Progenitor cell of endocrine pancreas (in vitro differentiated cells): ENCODE results near the gene FBXL13. TPM values are rescaled to one million over a fixed set of nuclear protein-coding genes. Genes with fewer than 3 reads are reported as not detected.

Experiments used
- DNase-seq: peaks from one replicate; pipeline ENCODE4 v3.0.0; 2021; ENCODE audit warnings: low spot score; ENCODE audit not compliant: unreplicated experiment
- H3K27ac Mint-ChIP-seq: 2 replicates; pipeline ENCODE4 v1.8.0; 2021; ENCODE audit warnings: mild to moderate bottlenecking, moderate library complexity, mixed read lengths
- H3K27me3 Mint-ChIP-seq: 2 replicates; pipeline ENCODE4 v1.8.0; 2021; ENCODE audit warnings: mixed read lengths
- H3K36me3 Mint-ChIP-seq: 2 replicates; pipeline ENCODE4 v1.8.0; 2022; ENCODE audit warnings: mixed read lengths; ENCODE audit not compliant: insufficient read depth
- H3K4me1 Mint-ChIP-seq: 2 replicates; pipeline ENCODE4 v1.8.0; 2021; ENCODE audit warnings: low read depth, mixed read lengths
- H3K4me3 Mint-ChIP-seq: 2 replicates; pipeline ENCODE4 v1.8.0; 2021; ENCODE audit warnings: low read depth, mild to moderate bottlenecking, moderate library complexity, mixed read lengths
- H3K9me3 Mint-ChIP-seq: 2 replicates; pipeline ENCODE4 v1.8.0; 2021; ENCODE audit warnings: low read depth, mixed read lengths
- CTCF ChIP-seq: fragments of 200-600 bp; sonication (generic); IDR thresholded peaks from one replicate; pipeline ENCODE4 v1.5.0; 2021; ENCODE audit warnings: antibody characterized with exemption, mild to moderate bottlenecking; ENCODE audit not compliant: unreplicated experiment
- total RNA-seq: library from RNA; stranded (reverse); gene quantifications from 2 replicates; pipeline ENCODE4 v1.2.1, GENCODE V29; 2021

FBXL13 gene
- total RNA-seq, 1 donor from 2014 or later: 9.1 TPM

- H3K36me3 Mint-ChIP-seq: peaks cover 18% of the 10 kb centered on the region
- H3K27me3 Mint-ChIP-seq: no peaks in the 10 kb centered on the region
- no peak for DNase-seq
- peaks cover 2% of the 10 kb centered on the region for H3K4me1 Mint-ChIP-seq
- TF ChIP-seq CTCF: no peak
- H3K4me3 Mint-ChIP-seq: no peak overlapping the region
- H3K27ac Mint-ChIP-seq: no peak overlapping the region
- no peaks in the 10 kb centered on the region for H3K9me3 Mint-ChIP-seq
These were observed 241.9 kb downstream of the FBXL13 start for GRCh38 chr7:102832674-102833073.

- DNase-seq: no peak
- Mint-ChIP-seq H3K27ac (no peak overlapping the region), H3K4me3 (no peak overlapping the region), H3K27me3 (no peaks in the 10 kb centered on the region), H3K36me3 (peaks cover 23% of the 10 kb centered on the region), H3K9me3 (no peaks in the 10 kb centered on the region), H3K4me1 (peaks cover 2% of the 10 kb centered on the region)
- no peak for TF ChIP-seq CTCF
These were observed 244.4 kb downstream of the FBXL13 start for GRCh38 chr7:102830197-102830596.

GRCh38 chr7:102829075-102829474 is 245.5 kb downstream of the FBXL13 start:
- no peaks in the 10 kb centered on the region for H3K9me3 Mint-ChIP-seq
- H3K36me3 Mint-ChIP-seq: peaks cover 23% of the 10 kb centered on the region
- no peaks in the 10 kb centered on the region for H3K27me3 Mint-ChIP-seq
- no peak overlapping the region for H3K27ac Mint-ChIP-seq
- H3K4me1 Mint-ChIP-seq: peaks cover 2% of the 10 kb centered on the region
- DNase-seq: no peak
- no peak overlapping the region for H3K4me3 Mint-ChIP-seq
- no peak for TF ChIP-seq CTCF

GRCh38 chr7:102828286-102828685 is 246.3 kb downstream of the FBXL13 start:
- H3K27ac Mint-ChIP-seq: no peak overlapping the region
- no peak for DNase-seq
- no peaks in the 10 kb centered on the region for H3K9me3 Mint-ChIP-seq
- no peak overlapping the region for H3K4me3 Mint-ChIP-seq
- peaks cover 24% of the 10 kb centered on the region for H3K36me3 Mint-ChIP-seq
- TF ChIP-seq CTCF: no peak
- H3K4me1 Mint-ChIP-seq: peaks cover 3% of the 10 kb centered on the region
- H3K27me3 Mint-ChIP-seq: no peaks in the 10 kb centered on the region

GRCh38 chr7:102823390-102824119 is 251.0 kb downstream of the FBXL13 start:
- DNase-seq: no peak
- H3K4me3 Mint-ChIP-seq: no peak overlapping the region
- H3K27me3 Mint-ChIP-seq: no peaks in the 10 kb centered on the region
- H3K27ac Mint-ChIP-seq: no peak overlapping the region
- H3K9me3 Mint-ChIP-seq: no peaks in the 10 kb centered on the region
- peaks cover 17% of the 10 kb centered on the region for H3K36me3 Mint-ChIP-seq
- no peak for TF ChIP-seq CTCF
- H3K4me1 Mint-ChIP-seq: peaks cover 2% of the 10 kb centered on the region
